Thyroid gland (tissue), 4 donors: ENCODE data around the gene TKFC. TPM values are rescaled to one million over a fixed set of nuclear protein-coding genes. Genes with fewer than 3 reads are reported as not detected.

ENCODE experiments used
- DNase-seq, 2 donors: peaks; one replicate each; pipeline ENCODE4 v3.0.0-alpha.2; 2019
- H3K27ac ChIP-seq, 3 donors: fragments of 200-600 bp; sonication (generic); 1 replicate in 2 of 3; 2 replicates in 1 of 3; pipeline ENCODE4 v1.5.1; 2016 to 2019; ENCODE audit warnings: mild to moderate bottlenecking in 1 of 3, moderate library complexity in 1 of 3
- H3K27me3 ChIP-seq: fragments of 200-600 bp; sonication (generic); one replicate; pipeline ENCODE4 v1.5.1; 2019
- H3K36me3 ChIP-seq, 2 donors: fragments of 200-600 bp; sonication (generic); one replicate each; pipeline ENCODE4 v1.5.1; 2016 to 2019
- H3K4me1 ChIP-seq, 2 donors: fragments of 200-600 bp; sonication (generic); one replicate each; pipeline ENCODE4 v1.5.1; 2017 to 2019
- H3K4me3 ChIP-seq, 3 donors: fragments of 200-600 bp; sonication (generic); replicated peaks in 1 of 3; 1 replicate in 2 of 3; 2 replicates in 1 of 3; pipeline ENCODE4 v1.5.1; 2016; ENCODE audit warnings: mild to moderate bottlenecking in 1 of 3
- H3K9me3 ChIP-seq: fragments of 200-600 bp; sonication (generic); one replicate; pipeline ENCODE4 v1.5.1; 2017
- CTCF ChIP-seq, 6 experiments: fragments of 200-600 bp in 3 of 6; fragments of 450-650 bp in 3 of 6; sonication (generic) in 3 of 6; IDR thresholded peaks; one replicate each; pipeline ENCODE4 v1.5.1; 2016 to 2019; ENCODE audit warnings: antibody characterized with exemption in 6 of 6, mild to moderate bottlenecking in 2 of 6, inconsistent platforms in 1 of 6, moderate library complexity in 1 of 6
- POLR2A ChIP-seq, 2 donors: fragments of 450-650 bp; IDR thresholded peaks; one replicate each; pipeline ENCODE4 v1.6.1; 2017; ENCODE audit warnings: antibody characterized with exemption in 2 of 2, mild to moderate bottlenecking in 2 of 2, moderate library complexity in 1 of 2
- WGBS, 2 donors: methylation state at CpG; one replicate each; pipeline ENCODE4 v1.1.5; 2017; 5-methylcytosine and 5-hydroxymethylcytosine counted together
- intact Hi-C: fragments of 100-400 bp; cut with DNase I; formaldehyde crosslinking; loops from one replicate; pipeline ENCODE4 v1.15.1; 2023
- total RNA-seq, 4 donors: library from RNA; depleted of rRNA; stranded (reverse); fragments of >200 nt; gene quantifications; one replicate each; pipeline ENCODE4 v1.2.3, GENCODE V29; 2016

TKFC gene
- total RNA-seq, 4 donors from 2014 or later, result 27.0 to 62.8 (median 43.6) TPM

GRCh38 chr11:61392981-61393595 lies 60.1 kb downstream of the TKFC start:
- H3K4me3 ChIP-seq, result peak overlapping the region; percentile 59 to 80 (median 73)
- no peaks in the 10 kb centered on the region for H3K9me3 ChIP-seq
- TF ChIP-seq POLR2A (IDR thresholded peaks at IDR 0.05), result no peak
- no peak for TF ChIP-seq CTCF (IDR thresholded peaks at IDR 0.05)
- peak overlapping the region; percentile 29 to 81 (median 78) for H3K27ac ChIP-seq
- H3K27me3 ChIP-seq, result no peaks in the 10 kb centered on the region
- H3K36me3 ChIP-seq, result peaks cover 6 to 8% of the 10 kb centered on the region in 2 donors
- 3 to 6% methylated on average over 14 to 15 of the region's 15 CpGs for WGBS, 2 donors
- peaks cover 5 to 12% of the 10 kb centered on the region in 2 donors for H3K4me1 ChIP-seq
- peak in 1 of 2 donors; percentile 3 for DNase-seq
- intact Hi-C loops, result no loop called here

Other genes with a start within 250 kb of the TKFC start
- gene CD5, start 230.7 kb upstream of the TKFC start, total RNA-seq, result under 1 TPM in 3 of 4 donors, not detected in 1; 0.56 to 0.83 (median 0.81) TPM
- gene VPS37C, start 171.8 kb upstream of the TKFC start, total RNA-seq, result 10 to 100 TPM; 13.0 to 18.2 (median 15.9) TPM
- 1 to 10 TPM in 2 of 4 donors, not detected in 2; 4.3 to 7.9 TPM for gene PGA3, start 129.7 kb upstream of the TKFC start, total RNA-seq
- gene PGA4, start 110.9 kb upstream of the TKFC start, total RNA-seq, result 1 to 10 TPM in 2 of 4 donors, not detected in 2; 4.6 to 8.1 TPM
- gene PGA5, start 92.1 kb upstream of the TKFC start, total RNA-seq, result 1 to 10 TPM in 2 of 4 donors, not detected in 2; 1.4 to 2.6 TPM
- gene VWCE, start 37.9 kb upstream of the TKFC start, total RNA-seq, result 1 to 10 TPM in 2 of 4 donors, under 1 TPM in 2; 0.54 to 2.5 (median 1.0) TPM
- gene DDB1, start 123 bp upstream of the TKFC start, total RNA-seq, result 100 to 1,000 TPM; 132 to 211 (median 182) TPM
- gene CYB561A3, start 28.7 kb downstream of the TKFC start, total RNA-seq, result 10 to 100 TPM; 39.3 to 62.8 (median 49.7) TPM
- 10 to 100 TPM; 25.3 to 37.1 (median 31.5) TPM for gene TMEM138, start 29.1 kb downstream of the TKFC start, total RNA-seq
- gene TMEM216, start 59.4 kb downstream of the TKFC start, total RNA-seq, result 10 to 100 TPM; 13.3 to 26.6 (median 21.0) TPM
- gene CPSF7, start 96.7 kb downstream of the TKFC start, total RNA-seq, result 10 to 100 TPM; 58.8 to 95.1 (median 72.8) TPM
- 10 to 100 TPM; 41.0 to 74.3 (median 44.0) TPM for gene SDHAF2, start 96.9 kb downstream of the TKFC start, total RNA-seq
- 1 to 10 TPM in 1 of 4 donors, under 1 TPM in 3; 0.22 to 3.0 (median 0.66) TPM for gene LRRC10B, start 175.5 kb downstream of the TKFC start, total RNA-seq
- gene SYT7, start 247.8 kb downstream of the TKFC start, total RNA-seq, result 10 to 100 TPM in 2 of 4 donors, 1 to 10 TPM in 2; 5.2 to 12.6 (median 8.8) TPM